Fibroblast of lung (primary cell): ENCODE measurements around the gene GFY.

Experiments used
- EZH2 ChIP-seq: IDR thresholded peaks from 2 replicates; pipeline ENCODE4 v1.5.1; 2012; ENCODE audit warnings: low read length, control low read depth, mild to moderate bottlenecking; ENCODE audit errors: missing control alignments
- TF ChIP-seq, protein P1 (sequence below), 2 donors: IDR thresholded peaks in 1 of 2; conservative IDR thresholded peaks in 1 of 2; 1 replicate in 1 of 2; 2 replicates in 1 of 2; pipeline ENCODE4 v1.5.1; 2011 to 2012; ENCODE audit warnings: low read length in 2 of 2, control low read depth in 1 of 2, inconsistent platforms in 1 of 2, low read depth in 1 of 2, mild to moderate bottlenecking in 1 of 2

DNA sequence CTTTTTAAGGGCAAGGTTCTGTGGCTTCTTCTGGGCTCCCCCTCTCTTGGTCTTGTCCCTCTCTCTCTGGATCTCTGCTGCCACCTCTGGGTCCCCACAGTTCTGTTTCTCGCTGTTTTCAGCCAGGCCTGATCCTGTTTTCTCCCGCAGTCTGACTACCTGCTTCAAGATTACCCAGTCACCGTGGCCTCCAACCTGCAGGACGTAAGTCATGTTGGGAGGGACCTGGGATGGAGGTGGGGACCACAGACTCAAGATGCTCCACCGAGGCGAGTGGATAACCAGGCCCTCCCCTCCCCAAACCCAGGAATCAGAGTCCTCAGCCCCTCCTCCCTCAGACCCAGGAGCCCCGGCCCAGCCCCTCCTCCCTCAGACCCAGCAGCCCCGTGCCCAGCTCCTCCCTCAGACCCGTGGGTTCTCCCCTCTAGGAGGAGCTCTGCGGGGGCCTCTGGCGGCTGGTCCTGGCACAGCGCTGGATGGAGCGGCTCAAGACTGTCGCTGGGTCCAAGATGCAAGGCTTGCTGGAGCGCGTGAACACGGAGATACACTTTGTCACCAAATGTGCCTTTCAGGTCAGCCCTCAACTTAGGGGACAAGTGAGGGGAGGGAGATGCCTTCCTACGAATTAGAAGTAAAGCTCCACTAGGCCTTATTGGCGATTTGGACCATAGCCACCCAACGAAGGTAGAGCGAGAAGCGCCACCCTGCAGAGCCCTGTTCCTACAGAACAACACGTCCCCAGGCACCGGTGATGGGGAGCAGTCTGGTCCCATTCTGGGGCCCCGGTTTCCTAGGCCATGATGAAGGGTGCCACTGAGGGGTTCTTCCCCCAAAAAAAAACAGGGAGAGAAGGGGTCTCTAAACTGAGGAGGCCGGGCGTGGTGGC is 51.0 kb downstream of the GFY start:
- TF ChIP-seq, protein P1, sequence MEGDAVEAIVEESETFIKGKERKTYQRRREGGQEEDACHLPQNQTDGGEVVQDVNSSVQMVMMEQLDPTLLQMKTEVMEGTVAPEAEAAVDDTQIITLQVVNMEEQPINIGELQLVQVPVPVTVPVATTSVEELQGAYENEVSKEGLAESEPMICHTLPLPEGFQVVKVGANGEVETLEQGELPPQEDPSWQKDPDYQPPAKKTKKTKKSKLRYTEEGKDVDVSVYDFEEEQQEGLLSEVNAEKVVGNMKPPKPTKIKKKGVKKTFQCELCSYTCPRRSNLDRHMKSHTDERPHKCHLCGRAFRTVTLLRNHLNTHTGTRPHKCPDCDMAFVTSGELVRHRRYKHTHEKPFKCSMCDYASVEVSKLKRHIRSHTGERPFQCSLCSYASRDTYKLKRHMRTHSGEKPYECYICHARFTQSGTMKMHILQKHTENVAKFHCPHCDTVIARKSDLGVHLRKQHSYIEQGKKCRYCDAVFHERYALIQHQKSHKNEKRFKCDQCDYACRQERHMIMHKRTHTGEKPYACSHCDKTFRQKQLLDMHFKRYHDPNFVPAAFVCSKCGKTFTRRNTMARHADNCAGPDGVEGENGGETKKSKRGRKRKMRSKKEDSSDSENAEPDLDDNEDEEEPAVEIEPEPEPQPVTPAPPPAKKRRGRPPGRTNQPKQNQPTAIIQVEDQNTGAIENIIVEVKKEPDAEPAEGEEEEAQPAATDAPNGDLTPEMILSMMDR (conservative IDR thresholded peaks at IDR 0.05 in 1 of 2, IDR thresholded peaks at IDR 0.05 in 1 of 2; ENCODE audit: low read depth in 1 of 2, low read length in 2 of 2), result peak; percentile 42 to 58
- no peak for TF ChIP-seq EZH2
